ENCODE data around the gene ANTXR2.

- TF ChIP-seq EZH2 (optimal IDR thresholded peaks at IDR 0.05; ENCODE audit: low read depth, low read length) (no peak), CTCF (IDR thresholded peaks at IDR 0.05; ENCODE audit: low read length) (no peak), EZH2phosphoT487 (IDR thresholded peaks at IDR 0.05; ENCODE audit: low read length) (no peak)
Measured at GRCh38 chr4:80009806-80010205, 63.2 kb downstream of the ANTXR2 start.

Data from MM.1S (cell line).